HepG2 (cell line): Measurements from ENCODE around the gene IGF2. TPM values are rescaled to one million over a fixed set of nuclear protein-coding genes. Genes with fewer than 3 reads are reported as not detected.

Source experiments
- ATAC-seq: fragments of 200-7000 bp; cut with Tn5 transposase; 3 replicates; pipeline ENCODE4 v1.9.1; 2020; ENCODE audit warnings: mild to moderate bottlenecking, moderate library complexity
- BruUV-seq: library from RNA; stranded (reverse); fragments of 400-500 nt; replicated peaks from 2 replicates; lab custom pipeline; 2021; lab: Mats Ljungman, UMichigan
- CTCF ChIA-PET: fragments of 300-600 bp; formaldehyde crosslinking; extraction: SDS; loops from one replicate; lab custom pipeline; 2021; ENCODE audit warnings: low total read pairs, inconsistent platforms, low intra/inter-chr PET ratio; lab: Yijun Ruan, JAX
- POLR2A ChIA-PET: fragments of 350-600 bp; sonication (Branson Sonifier 250); formaldehyde crosslinking; loops from one replicate; lab custom pipeline; 2020; ENCODE audit warnings: antibody characterized with exemption, inconsistent platforms; lab: Yijun Ruan, JAX
- DNase-seq: peaks from one replicate; pipeline ENCODE4 v3.0.0-alpha.2; 2015; ENCODE audit warnings: low spot score
- FAIRE-seq: peaks from 3 replicates; lab custom pipeline; 2011; peaks lifted over from hg19 to GRCh38; lab: Jason Lieb, UNC
- H2AFZ ChIP-seq: one replicate; pipeline ENCODE4 v1.6.1; 2011; ENCODE audit warnings: low read length, inconsistent platforms
- H3K27ac ChIP-seq: fragments of 300-600 bp; 3 replicates; pipeline ENCODE4 v1.8.0; 2011; ENCODE audit warnings: mixed run types, mild to moderate bottlenecking, mixed read lengths, low read length, inconsistent platforms; ENCODE audit not compliant: insufficient read depth; ENCODE audit errors: extremely low read length
- H3K27me3 ChIP-seq, 2 experiments: fragments of 200-600 bp in 1 of 2; 2 replicates in 1 of 2; 3 replicates in 1 of 2; pipeline versions ENCODE4 v1.6.0 to v1.8.0; 2011; ENCODE audit warnings: low read length in 2 of 2, mild to moderate bottlenecking in 2 of 2, moderate library complexity in 2 of 2, inconsistent platforms in 1 of 2; ENCODE audit not compliant: insufficient read depth in 2 of 2, control insufficient read depth in 1 of 2
- H3K36me3 ChIP-seq, 2 experiments: fragments of 200-600 bp in 1 of 2; replicated peaks in 1 of 2; 2 replicates in 1 of 2; 3 replicates in 1 of 2; pipeline versions ENCODE4 v1.5.1 to v1.8.0; 2011; ENCODE audit warnings: low read length in 2 of 2, inconsistent platforms in 1 of 2; ENCODE audit not compliant: insufficient read depth in 2 of 2, control insufficient read depth in 1 of 2
- H3K4me1 ChIP-seq: 2 replicates; pipeline ENCODE4 v1.5.1; 2012; ENCODE audit warnings: low read length, inconsistent platforms; ENCODE audit not compliant: insufficient read depth
- H3K4me2 ChIP-seq: 2 replicates; pipeline ENCODE4 v1.6.0; 2011; ENCODE audit warnings: low read depth, low read length, inconsistent platforms
- H3K4me3 ChIP-seq, 3 experiments: fragments of 200-600 bp in 1 of 3; sonication (generic), shearing (Covaris generic) in 1 of 3; replicated peaks in 1 of 3; 2 replicates each; pipeline ENCODE4 v1.5.1; 2011 to 2016; ENCODE audit warnings: low read length in 3 of 3, inconsistent platforms in 2 of 3, low read depth in 2 of 3, mild to moderate bottlenecking in 2 of 3, control low read depth in 1 of 3, mixed read lengths in 1 of 3; ENCODE audit not compliant: insufficient read depth in 1 of 3
- H3K79me2 ChIP-seq: one replicate; pipeline ENCODE4 v1.6.1; 2011; ENCODE audit warnings: low read length, inconsistent platforms; ENCODE audit not compliant: insufficient read depth
- H3K9ac ChIP-seq: 2 replicates; pipeline ENCODE4 v1.6.0; 2011; ENCODE audit warnings: mild to moderate bottlenecking, low read depth, low read length, inconsistent platforms; ENCODE audit not compliant: insufficient read depth
- H3K9me3 ChIP-seq: 2 replicates; pipeline ENCODE4 v1.5.1; 2012; ENCODE audit warnings: mild to moderate bottlenecking, low read length
- H4K20me1 ChIP-seq: 2 replicates; pipeline ENCODE4 v1.6.0; 2011; ENCODE audit warnings: inconsistent platforms, mild to moderate bottlenecking, low read length, moderate library complexity; ENCODE audit not compliant: insufficient read depth
- GFI1 ChIP-seq: sonication (generic); formaldehyde crosslinking; IDR thresholded peaks from 2 replicates; pipeline ENCODE4 v1.5.0; 2020; ENCODE audit warnings: missing genetic modification reagents, mild to moderate bottlenecking, borderline replicate concordance
- MAFG ChIP-seq: sonication (generic); formaldehyde crosslinking; IDR thresholded peaks from 2 replicates; pipeline ENCODE4 v1.5.1; 2020; ENCODE audit warnings: mild to moderate bottlenecking, missing genetic modification reagents
- MAZ ChIP-seq, 2 experiments: sonication (generic) in 1 of 2; formaldehyde crosslinking in 1 of 2; IDR thresholded peaks; 2 replicates each; pipeline versions ENCODE4 v1.5.0 to v1.6.1; 2012 to 2020; ENCODE audit warnings: low read depth in 2 of 2, mild to moderate bottlenecking in 2 of 2, borderline replicate concordance in 1 of 2, improper control_type of control experiment in 1 of 2, low read length in 1 of 2, missing genetic modification reagents in 1 of 2, moderate library complexity in 1 of 2
- POLR2A ChIP-seq, 2 experiments: IDR thresholded peaks; 2 replicates each; pipeline ENCODE4 v1.6.1; 2011; ENCODE audit warnings: low read depth in 2 of 2, low read length in 2 of 2, mild to moderate bottlenecking in 1 of 2, moderate library complexity in 1 of 2; ENCODE audit not compliant: insufficient read depth in 1 of 2
- ZNF251 ChIP-seq: sonication (generic); formaldehyde crosslinking; IDR thresholded peaks from 2 replicates; pipeline ENCODE4 v1.9.0; 2021; ENCODE audit warnings: mild to moderate bottlenecking, missing genetic modification reagents
- ZNF253 ChIP-seq: sonication (generic); formaldehyde crosslinking; IDR thresholded peaks from 2 replicates; pipeline ENCODE4 v1.8.0; 2022; ENCODE audit warnings: mild to moderate bottlenecking, missing genetic modification reagents, borderline replicate concordance
- ZNF30 ChIP-seq: sonication (generic); formaldehyde crosslinking; IDR thresholded peaks from 2 replicates; pipeline ENCODE4 v1.5.0; 2020; ENCODE audit warnings: mild to moderate bottlenecking, missing genetic modification reagents
- ZNF674 ChIP-seq: sonication (generic); formaldehyde crosslinking; IDR thresholded peaks from 2 replicates; pipeline ENCODE4 v1.5.0; 2020; ENCODE audit warnings: low read depth, mild to moderate bottlenecking, missing genetic modification reagents
- ZNF792 ChIP-seq: IDR thresholded peaks from 2 replicates; pipeline ENCODE4 v1.6.1; 2016
- WGBS: methylation state at CpG from one replicate; pipeline ENCODE4 v1.1.6; 2017; ENCODE audit warnings: low lambda C conversion rate; 5-methylcytosine and 5-hydroxymethylcytosine counted together
- in situ Hi-C: cut with HindIII; loops from 2 replicates; pipeline ENCODE4 v1.10.0; 2017; ENCODE audit warnings: low pct_unique_long_range_greater_than_20kb; ENCODE audit not compliant: extremely low pct_ligation_motif_present
- intact Hi-C: fragments of 100-400 bp; cut with micrococcal nuclease; formaldehyde crosslinking; loops from one replicate; pipeline ENCODE4 v1.10.0; 2022; ENCODE audit not compliant: unreplicated experiment
- polyA plus RNA-seq, 8 experiments: library from polyadenylated mRNA; depleted of rRNA in 3 of 8; stranded (reverse) in 7 of 8; unstranded in 1 of 8; fragments of >200 nt; fragmentation: Illumina TruSeq in 4 of 8; extraction: Trizol in 4 of 8; gene quantifications; 2 replicates each; pipeline versions ENCODE4 v1.2.1 to v1.2.3, GENCODE V29; 2011 to 2016; ENCODE audit warnings: low read depth in 4 of 8, missing spikeins in 1 of 8, mixed read lengths in 1 of 8; ENCODE audit not compliant: insufficient read depth in 1 of 8
- total RNA-seq, 5 experiments: library from RNA; depleted of rRNA; stranded (reverse); fragments of >200 nt; fragmentation: Illumina TruSeq; extraction: Trizol; gene quantifications; 2 replicates each; pipeline ENCODE4 v1.2.3, GENCODE V29; 2016; ENCODE audit warnings: low read depth in 1 of 5
- TF ChIP-seq, protein P1 (sequence below): sonication (generic); formaldehyde crosslinking; IDR thresholded peaks from 2 replicates; pipeline ENCODE4 v1.8.0; 2022; ENCODE audit warnings: mild to moderate bottlenecking, missing genetic modification reagents; ENCODE audit not compliant: insufficient replicate concordance
- TF ChIP-seq, protein P2 (sequence below): conservative IDR thresholded peaks from 2 replicates; pipeline ENCODE4 v1.6.1; 2018; ENCODE audit warnings: missing genetic modification reagents
- TF ChIP-seq, protein P3 (sequence below): sonication (generic); formaldehyde crosslinking; IDR thresholded peaks from 2 replicates; pipeline ENCODE4 v1.4.0; 2020; ENCODE audit warnings: missing genetic modification reagents

Gene IGF2
- total and polyA plus RNA-seq, 2 of the 13 experiments (the other 11 are each of a cell fraction or from before 2014, with no cell fraction given): 79.1 to 254 TPM

DNA sequence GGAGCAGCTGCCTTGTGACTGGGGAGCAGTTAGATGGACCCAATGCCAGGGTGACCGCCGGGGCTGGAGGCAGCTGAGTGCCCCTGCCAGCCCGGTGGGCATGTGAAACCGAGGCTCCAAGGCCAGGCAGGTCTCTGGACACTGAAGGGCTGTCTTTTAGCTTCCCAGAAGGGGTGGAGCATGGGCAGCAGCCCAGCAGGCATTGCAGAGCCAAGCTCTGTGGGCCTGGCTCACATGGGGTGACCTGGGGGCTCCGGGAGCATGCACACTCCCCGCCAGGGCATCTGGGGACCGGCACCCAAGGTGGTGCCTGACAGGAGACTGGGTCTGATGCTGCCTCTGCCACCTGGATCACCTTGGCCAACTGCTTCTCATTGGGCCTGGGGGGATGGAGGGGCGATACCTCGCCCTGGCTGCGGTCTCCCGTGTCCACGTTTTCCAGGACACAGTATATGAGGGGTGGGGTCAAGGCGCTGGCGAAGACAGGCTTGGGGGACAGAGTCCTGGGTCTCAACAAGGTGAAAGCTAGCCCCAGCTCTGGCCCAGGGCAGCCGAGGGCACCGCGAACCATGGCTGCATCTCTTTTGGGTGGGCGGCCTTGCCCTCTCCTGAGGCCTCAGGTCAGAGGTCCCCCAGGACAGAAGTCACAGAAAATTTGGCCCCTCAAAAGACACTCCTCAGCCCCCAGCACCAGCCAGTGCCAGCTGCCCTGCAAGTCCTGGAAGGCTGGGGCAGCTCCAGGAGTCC is 18.3 kb upstream of the IGF2 start:
- H3K27me3 ChIP-seq: peaks cover 25 to 66% of the 10 kb centered on the region in 2 experiments; a peak in 4 of 5 replicates
- H3K36me3 ChIP-seq: no peaks in the 10 kb centered on the region
- no peak for FAIRE-seq
- ChIA-PET POLR2A (no interaction called here), CTCF (interaction anchor here (1.0 to 2.2 kb wide), 6 partner anchors 275 to 529 kb away, joined by 3 to 10 read pairs (median 8); no protein-coding TSS in a partner anchor)
- H3K27ac ChIP-seq: no peak overlapping the region
- intact Hi-C loops (no loop called here), in situ Hi-C loops (no loop called here)
- no peak overlapping the region for H3K4me2 ChIP-seq
- H3K4me1 ChIP-seq: no peaks in the 10 kb centered on the region
- H3K9me3 ChIP-seq: no peaks in the 10 kb centered on the region
- BruUV-seq: no TSS peak
- no peak for DNase-seq
- H2AFZ ChIP-seq: no peak overlapping the region
- no peak for TF ChIP-seq POLR2A (IDR thresholded peaks at IDR 0.05; ENCODE audit: insufficient read depth in 1 of 2, low read depth in 2 of 2, low read length in 2 of 2)
- TF ChIP-seq ZNF253 (CRISPR knock-in tag): no peak
- TF ChIP-seq, protein P1, sequence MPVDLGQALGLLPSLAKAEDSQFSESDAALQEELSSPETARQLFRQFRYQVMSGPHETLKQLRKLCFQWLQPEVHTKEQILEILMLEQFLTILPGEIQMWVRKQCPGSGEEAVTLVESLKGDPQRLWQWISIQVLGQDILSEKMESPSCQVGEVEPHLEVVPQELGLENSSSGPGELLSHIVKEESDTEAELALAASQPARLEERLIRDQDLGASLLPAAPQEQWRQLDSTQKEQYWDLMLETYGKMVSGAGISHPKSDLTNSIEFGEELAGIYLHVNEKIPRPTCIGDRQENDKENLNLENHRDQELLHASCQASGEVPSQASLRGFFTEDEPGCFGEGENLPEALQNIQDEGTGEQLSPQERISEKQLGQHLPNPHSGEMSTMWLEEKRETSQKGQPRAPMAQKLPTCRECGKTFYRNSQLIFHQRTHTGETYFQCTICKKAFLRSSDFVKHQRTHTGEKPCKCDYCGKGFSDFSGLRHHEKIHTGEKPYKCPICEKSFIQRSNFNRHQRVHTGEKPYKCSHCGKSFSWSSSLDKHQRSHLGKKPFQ (CRISPR knock-in tag): no peak
- TF ChIP-seq, protein P2, sequence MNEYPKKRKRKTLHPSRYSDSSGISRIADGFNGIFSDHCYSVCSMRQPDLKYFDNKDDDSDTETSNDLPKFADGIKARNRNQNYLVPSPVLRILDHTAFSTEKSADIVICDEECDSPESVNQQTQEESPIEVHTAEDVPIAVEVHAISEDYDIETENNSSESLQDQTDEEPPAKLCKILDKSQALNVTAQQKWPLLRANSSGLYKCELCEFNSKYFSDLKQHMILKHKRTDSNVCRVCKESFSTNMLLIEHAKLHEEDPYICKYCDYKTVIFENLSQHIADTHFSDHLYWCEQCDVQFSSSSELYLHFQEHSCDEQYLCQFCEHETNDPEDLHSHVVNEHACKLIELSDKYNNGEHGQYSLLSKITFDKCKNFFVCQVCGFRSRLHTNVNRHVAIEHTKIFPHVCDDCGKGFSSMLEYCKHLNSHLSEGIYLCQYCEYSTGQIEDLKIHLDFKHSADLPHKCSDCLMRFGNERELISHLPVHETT (CRISPR knock-in tag): no peak
- TF ChIP-seq GFI1 (CRISPR knock-in tag): no peak
- TF ChIP-seq ZNF674 (CRISPR knock-in tag): no peak
- no peak for TF ChIP-seq MAZ (IDR thresholded peaks at IDR 0.05; ENCODE audit: borderline replicate concordance, low read depth, low read length)
- TF ChIP-seq MAZ (CRISPR knock-in tag; IDR thresholded peaks at IDR 0.05; ENCODE audit: low read depth): no peak
- TF ChIP-seq MAFG (CRISPR knock-in tag): no peak
- TF ChIP-seq, protein P3, sequence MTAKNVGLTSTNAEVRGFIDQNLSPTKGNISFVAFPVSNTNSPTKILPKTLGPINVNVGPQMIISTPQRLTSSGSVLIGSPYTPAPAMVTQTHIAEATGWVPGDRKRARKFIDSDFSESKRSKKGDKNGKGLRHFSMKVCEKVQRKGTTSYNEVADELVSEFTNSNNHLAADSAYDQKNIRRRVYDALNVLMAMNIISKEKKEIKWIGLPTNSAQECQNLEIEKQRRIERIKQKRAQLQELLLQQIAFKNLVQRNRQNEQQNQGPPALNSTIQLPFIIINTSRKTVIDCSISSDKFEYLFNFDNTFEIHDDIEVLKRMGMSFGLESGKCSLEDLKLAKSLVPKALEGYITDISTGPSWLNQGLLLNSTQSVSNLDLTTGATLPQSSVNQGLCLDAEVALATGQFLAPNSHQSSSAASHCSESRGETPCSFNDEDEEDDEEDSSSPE (CRISPR knock-in tag): no peak
- TF ChIP-seq ZNF792 (CRISPR knock-in tag): no peak
- no peak for TF ChIP-seq ZNF251 (CRISPR knock-in tag)
- TF ChIP-seq ZNF30: no peak
- 3% methylated on average over 8 of the region's 18 CpGs for WGBS
- H3K4me3 ChIP-seq: no peak overlapping the region
- no peak overlapping the region for H3K9ac ChIP-seq
- H3K79me2 ChIP-seq: no peaks in the 10 kb centered on the region
- H4K20me1 ChIP-seq: no peaks in the 10 kb centered on the region
- no peak for ATAC-seq
